HEK293 (cell line): ENCODE results near the gene TDO2.

ENCODE experiments used
- CTCF ChIA-PET: fragments of 350-600 bp; formaldehyde crosslinking; extraction: SDS; loops from one replicate; lab custom pipeline; 2021; ENCODE audit warnings: antibody characterized with exemption; lab: Yijun Ruan, JAX
- POLR2A ChIA-PET: fragments of 300-600 bp; formaldehyde crosslinking; extraction: SDS; loops from one replicate; lab custom pipeline; 2020; ENCODE audit warnings: antibody characterized with exemption, inconsistent platforms; lab: Yijun Ruan, JAX
- H3K27ac ChIP-seq: fragments of 200-500 bp; sonication (Bioruptor generic); 2 replicates; pipeline ENCODE4 v1.5.1; 2014; ENCODE audit warnings: low read depth, low read length, control low read depth, inconsistent platforms; ENCODE audit errors: extremely low read depth
- H3K36me3 ChIP-seq, 2 experiments: fragments of 200-500 bp in 1 of 2; sonication (Bioruptor generic) in 1 of 2; 1 replicate in 1 of 2; 2 replicates in 1 of 2; pipeline ENCODE4 v1.5.1; 2014 to 2017; ENCODE audit warnings: inconsistent platforms in 2 of 2, low read length in 2 of 2; ENCODE audit not compliant: control insufficient read depth in 2 of 2, insufficient read depth in 1 of 2
- H3K4me1 ChIP-seq: fragments of 200-500 bp; sonication (Bioruptor generic); 2 replicates; pipeline ENCODE4 v1.5.1; 2014; ENCODE audit warnings: mild to moderate bottlenecking, low read length, inconsistent platforms; ENCODE audit not compliant: control insufficient read depth, insufficient read depth
- H3K4me3 ChIP-seq: 2 replicates; pipeline ENCODE4 v1.5.1; 2011; ENCODE audit warnings: low read depth, mild to moderate bottlenecking, control low read depth, low read length, moderate library complexity
- H3K9me3 ChIP-seq: fragments of 200-500 bp; sonication (Bioruptor generic); 2 replicates; pipeline ENCODE4 v1.5.1; 2014; ENCODE audit warnings: low read depth, low read length, inconsistent platforms; ENCODE audit not compliant: control insufficient read depth, insufficient read depth
- GLI4 ChIP-seq: fragments of 450-650 bp; formaldehyde crosslinking; IDR thresholded peaks from 2 replicates; pipeline ENCODE4 v1.5.1; 2016; ENCODE audit warnings: missing biosample characterization, missing genetic modification characterization
- HOXA7 ChIP-seq: sonication (generic); formaldehyde crosslinking; IDR thresholded peaks from 2 replicates; pipeline ENCODE4 v1.8.1; 2022; ENCODE audit warnings: missing genetic modification reagents, borderline replicate concordance
- KLF10 ChIP-seq: fragments of 450-650 bp; IDR thresholded peaks from 2 replicates; pipeline ENCODE4 v1.5.1; 2018; ENCODE audit warnings: missing biosample characterization, mild to moderate bottlenecking, missing genetic modification characterization
- KLF17 ChIP-seq: fragments of 450-650 bp; formaldehyde crosslinking; IDR thresholded peaks from 2 replicates; pipeline ENCODE4 v1.5.1; 2016; ENCODE audit warnings: missing biosample characterization, missing genetic modification characterization
- OSR2 ChIP-seq: fragments of 450-650 bp; formaldehyde crosslinking; IDR thresholded peaks from 2 replicates; pipeline ENCODE4 v1.5.1; 2016; ENCODE audit warnings: missing biosample characterization, missing genetic modification characterization
- OVOL3 ChIP-seq: fragments of 450-650 bp; formaldehyde crosslinking; IDR thresholded peaks from 2 replicates; pipeline ENCODE4 v1.5.1; 2016; ENCODE audit warnings: missing biosample characterization, missing genetic modification characterization
- PRDM1 ChIP-seq: fragments of 450-650 bp; formaldehyde crosslinking; IDR thresholded peaks from 2 replicates; pipeline ENCODE4; 2016; ENCODE audit warnings: missing biosample characterization, missing genetic modification characterization
- WT1 ChIP-seq: fragments of 450-650 bp; formaldehyde crosslinking; IDR thresholded peaks from 2 replicates; pipeline ENCODE4 v1.5.1; 2016; ENCODE audit warnings: missing biosample characterization, missing genetic modification characterization
- ZBTB6 ChIP-seq: fragments of 450-650 bp; formaldehyde crosslinking; IDR thresholded peaks from 2 replicates; pipeline ENCODE4 v1.5.1; 2017; ENCODE audit warnings: missing biosample characterization, missing genetic modification characterization
- ZBTB7A ChIP-seq: fragments of 450-650 bp; formaldehyde crosslinking; IDR thresholded peaks from 2 replicates; pipeline ENCODE4 v1.5.1; 2016; ENCODE audit warnings: low read depth, missing biosample characterization, missing genetic modification characterization
- ZEB2 ChIP-seq: fragments of 450-650 bp; formaldehyde crosslinking; IDR thresholded peaks from 2 replicates; pipeline ENCODE4 v1.5.1; 2016; ENCODE audit warnings: missing biosample characterization, missing genetic modification characterization
- ZNF10 ChIP-seq: fragments of 450-650 bp; formaldehyde crosslinking; IDR thresholded peaks from 2 replicates; pipeline ENCODE4 v1.5.1; 2017; ENCODE audit warnings: missing biosample characterization, missing genetic modification characterization
- ZNF155 ChIP-seq: fragments of 450-650 bp; formaldehyde crosslinking; IDR thresholded peaks from 2 replicates; pipeline ENCODE4 v1.5.1; 2016; ENCODE audit warnings: missing biosample characterization, missing genetic modification characterization
- ZNF239 ChIP-seq: fragments of 450-650 bp; formaldehyde crosslinking; IDR thresholded peaks from 2 replicates; pipeline ENCODE4 v1.5.1; 2016; ENCODE audit warnings: missing biosample characterization, missing genetic modification characterization
- ZNF26 ChIP-seq: fragments of 450-650 bp; formaldehyde crosslinking; IDR thresholded peaks from 2 replicates; pipeline ENCODE4 v1.5.1; 2016; ENCODE audit warnings: missing biosample characterization, missing genetic modification characterization
- ZNF292 ChIP-seq: fragments of 450-650 bp; formaldehyde crosslinking; IDR thresholded peaks from 2 replicates; pipeline ENCODE4 v1.5.1; 2016; ENCODE audit warnings: low read depth, missing biosample characterization, missing genetic modification characterization, borderline replicate concordance
- ZNF510 ChIP-seq: fragments of 450-650 bp; formaldehyde crosslinking; IDR thresholded peaks from 2 replicates; pipeline ENCODE4 v1.5.1; 2018; ENCODE audit warnings: mild to moderate bottlenecking, missing genetic modification characterization, missing biosample characterization; ENCODE audit not compliant: insufficient replicate concordance
- ZNF530 ChIP-seq: fragments of 450-650 bp; formaldehyde crosslinking; IDR thresholded peaks from 2 replicates; pipeline ENCODE4 v1.5.1; 2016; ENCODE audit warnings: low read depth, missing biosample characterization, missing genetic modification characterization
- ZNF677 ChIP-seq: fragments of 450-650 bp; IDR thresholded peaks from 2 replicates; pipeline ENCODE4 v1.5.0; 2018; ENCODE audit warnings: missing biosample characterization, mild to moderate bottlenecking, missing genetic modification characterization, moderate library complexity
- ZSCAN16 ChIP-seq: fragments of 450-650 bp; formaldehyde crosslinking; IDR thresholded peaks from 2 replicates; pipeline ENCODE4 v1.5.1; 2016; ENCODE audit warnings: missing biosample characterization, missing genetic modification characterization
- TF ChIP-seq, protein P1 (sequence below): fragments of 450-650 bp; formaldehyde crosslinking; IDR thresholded peaks from 2 replicates; pipeline ENCODE4 v1.5.1; 2017; ENCODE audit warnings: missing biosample characterization, missing genetic modification characterization
- TF ChIP-seq, protein P2 (sequence below): fragments of 450-650 bp; formaldehyde crosslinking; IDR thresholded peaks from 2 replicates; pipeline ENCODE4 v1.5.1; 2016; ENCODE audit warnings: missing biosample characterization, missing genetic modification characterization
- TF ChIP-seq, protein P3 (sequence below): fragments of 450-650 bp; IDR thresholded peaks from 2 replicates; pipeline ENCODE4 v1.5.1; 2018; ENCODE audit warnings: missing biosample characterization, mild to moderate bottlenecking, missing genetic modification characterization

The TDO2 gene

GRCh38 chr4:155855897-155856296 lies 47.6 kb upstream of the TDO2 start:
- H3K36me3 ChIP-seq, result no peaks in the 10 kb centered on the region
- no peaks in the 10 kb centered on the region for H3K4me1 ChIP-seq
- TF ChIP-seq WT1 (tag by site-specific recombination), result no peak
- no peak for TF ChIP-seq PRDM1 (tag by site-specific recombination)
- no peak for TF ChIP-seq ZNF530
- TF ChIP-seq OSR2 (tag by site-specific recombination), result no peak
- H3K9me3 ChIP-seq, result no peaks in the 10 kb centered on the region
- CTCF ChIA-PET, result no interaction called here
- H3K27ac ChIP-seq, result no peak overlapping the region
- POLR2A ChIA-PET, result no interaction called here
- no peak overlapping the region for H3K4me3 ChIP-seq

GRCh38 chr4:155866177-155866576 lies 37.3 kb upstream of the TDO2 start, which contains the start of gene ASIC5:
Gene ASIC5, minus strand, starts transcription at chr4:155866277. Its CDS starts 51 bp downstream, at chr4:155866226.
- no peaks in the 10 kb centered on the region for H3K9me3 ChIP-seq
- TF ChIP-seq, protein P1, sequence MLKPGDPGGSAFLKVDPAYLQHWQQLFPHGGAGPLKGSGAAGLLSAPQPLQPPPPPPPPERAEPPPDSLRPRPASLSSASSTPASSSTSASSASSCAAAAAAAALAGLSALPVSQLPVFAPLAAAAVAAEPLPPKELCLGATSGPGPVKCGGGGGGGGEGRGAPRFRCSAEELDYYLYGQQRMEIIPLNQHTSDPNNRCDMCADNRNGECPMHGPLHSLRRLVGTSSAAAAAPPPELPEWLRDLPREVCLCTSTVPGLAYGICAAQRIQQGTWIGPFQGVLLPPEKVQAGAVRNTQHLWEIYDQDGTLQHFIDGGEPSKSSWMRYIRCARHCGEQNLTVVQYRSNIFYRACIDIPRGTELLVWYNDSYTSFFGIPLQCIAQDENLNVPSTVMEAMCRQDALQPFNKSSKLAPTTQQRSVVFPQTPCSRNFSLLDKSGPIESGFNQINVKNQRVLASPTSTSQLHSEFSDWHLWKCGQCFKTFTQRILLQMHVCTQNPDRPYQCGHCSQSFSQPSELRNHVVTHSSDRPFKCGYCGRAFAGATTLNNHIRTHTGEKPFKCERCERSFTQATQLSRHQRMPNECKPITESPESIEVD (tag by site-specific recombination), result no peak
- TF ChIP-seq ZNF155 (no peak), ZBTB6 (no peak), ZEB2 (tag by site-specific recombination) (no peak), KLF10 (tag by site-specific recombination) (no peak), HOXA7 (no peak), OVOL3 (no peak), ZBTB7A (tag by site-specific recombination) (no peak), ZNF677 (tag by site-specific recombination) (no peak), GLI4 (tag by site-specific recombination) (no peak), ZNF239 (no peak)
- TF ChIP-seq, protein P2, sequence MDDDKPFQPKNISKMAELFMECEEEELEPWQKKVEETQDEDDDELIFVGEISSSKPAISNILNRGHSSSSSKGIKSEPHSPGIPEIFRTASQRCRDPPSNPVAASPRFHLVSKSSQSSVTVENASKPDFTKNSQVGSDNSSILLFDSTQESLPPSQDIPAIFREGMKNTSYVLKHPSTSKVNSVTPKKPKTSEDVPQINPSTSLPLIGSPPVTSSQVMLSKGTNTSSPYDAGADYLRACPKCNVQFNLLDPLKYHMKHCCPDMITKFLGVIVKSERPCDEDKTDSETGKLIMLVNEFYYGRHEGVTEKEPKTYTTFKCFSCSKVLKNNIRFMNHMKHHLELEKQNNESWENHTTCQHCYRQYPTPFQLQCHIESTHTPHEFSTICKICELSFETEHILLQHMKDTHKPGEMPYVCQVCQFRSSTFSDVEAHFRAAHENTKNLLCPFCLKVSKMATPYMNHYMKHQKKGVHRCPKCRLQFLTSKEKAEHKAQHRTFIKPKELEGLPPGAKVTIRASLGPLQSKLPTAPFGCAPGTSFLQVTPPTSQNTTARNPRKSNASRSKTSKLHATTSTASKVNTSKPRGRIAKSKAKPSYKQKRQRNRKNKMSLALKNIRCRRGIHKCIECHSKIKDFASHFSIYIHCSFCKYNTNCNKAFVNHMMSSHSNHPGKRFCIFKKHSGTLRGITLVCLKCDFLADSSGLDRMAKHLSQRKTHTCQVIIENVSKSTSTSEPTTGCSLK (tag by site-specific recombination), result no peak
- TF ChIP-seq, all 188 proteins: peak for 0
- no peaks in the 10 kb centered on the region for H3K4me1 ChIP-seq
- CTCF ChIA-PET, result interaction anchor here (0.6 kb wide), 1 partner anchor 14 kb away, joined by 3 read pairs; no protein-coding TSS in a partner anchor
- H3K36me3 ChIP-seq, result no peaks in the 10 kb centered on the region
- POLR2A ChIA-PET, result no interaction called here
- H3K27ac ChIP-seq, result no peak within 1 kb of the TSS
- no peak within 1 kb of the TSS for H3K4me3 ChIP-seq

GRCh38 chr4:155875878-155876277 lies 27.6 kb upstream of the TDO2 start:
- CTCF ChIA-PET, result no interaction called here
- no peaks in the 10 kb centered on the region for H3K9me3 ChIP-seq
- no peaks in the 10 kb centered on the region for H3K36me3 ChIP-seq
- H3K27ac ChIP-seq, result no peak overlapping the region
- POLR2A ChIA-PET, result no interaction called here
- H3K4me1 ChIP-seq, result no peaks in the 10 kb centered on the region
- no peak overlapping the region for H3K4me3 ChIP-seq
- TF ChIP-seq KLF17 (no peak), ZNF10 (tag by site-specific recombination) (no peak), ZNF292 (no peak), ZNF26 (tag by site-specific recombination) (no peak), ZSCAN16 (tag by site-specific recombination) (no peak), ZNF510 (tag by site-specific recombination) (no peak)
- TF ChIP-seq, protein P3, sequence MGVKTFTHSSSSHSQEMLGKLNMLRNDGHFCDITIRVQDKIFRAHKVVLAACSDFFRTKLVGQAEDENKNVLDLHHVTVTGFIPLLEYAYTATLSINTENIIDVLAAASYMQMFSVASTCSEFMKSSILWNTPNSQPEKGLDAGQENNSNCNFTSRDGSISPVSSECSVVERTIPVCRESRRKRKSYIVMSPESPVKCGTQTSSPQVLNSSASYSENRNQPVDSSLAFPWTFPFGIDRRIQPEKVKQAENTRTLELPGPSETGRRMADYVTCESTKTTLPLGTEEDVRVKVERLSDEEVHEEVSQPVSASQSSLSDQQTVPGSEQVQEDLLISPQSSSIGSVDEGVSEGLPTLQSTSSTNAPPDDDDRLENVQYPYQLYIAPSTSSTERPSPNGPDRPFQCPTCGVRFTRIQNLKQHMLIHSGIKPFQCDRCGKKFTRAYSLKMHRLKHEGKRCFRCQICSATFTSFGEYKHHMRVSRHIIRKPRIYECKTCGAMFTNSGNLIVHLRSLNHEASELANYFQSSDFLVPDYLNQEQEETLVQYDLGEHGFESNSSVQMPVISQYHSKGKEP, result no peak
